Upper lobe of left lung (tissue), 4 donors: ENCODE data around the gene DOCK8.

ENCODE experiments used
- POLR2A ChIP-seq, 4 donors: fragments of 450-650 bp; IDR thresholded peaks; one replicate each; pipeline ENCODE4 v1.5.1; 2016 to 2017; ENCODE audit warnings: antibody characterized with exemption in 4 of 4, mild to moderate bottlenecking in 2 of 4
- TF ChIP-seq, protein P1 (sequence below), 6 experiments: fragments of 450-650 bp in 4 of 6; fragments of 200-600 bp in 2 of 6; sonication (generic) in 2 of 6; IDR thresholded peaks; one replicate each; pipeline ENCODE4 v1.5.1; 2016 to 2019; ENCODE audit warnings: antibody characterized with exemption in 6 of 6

DNA sequence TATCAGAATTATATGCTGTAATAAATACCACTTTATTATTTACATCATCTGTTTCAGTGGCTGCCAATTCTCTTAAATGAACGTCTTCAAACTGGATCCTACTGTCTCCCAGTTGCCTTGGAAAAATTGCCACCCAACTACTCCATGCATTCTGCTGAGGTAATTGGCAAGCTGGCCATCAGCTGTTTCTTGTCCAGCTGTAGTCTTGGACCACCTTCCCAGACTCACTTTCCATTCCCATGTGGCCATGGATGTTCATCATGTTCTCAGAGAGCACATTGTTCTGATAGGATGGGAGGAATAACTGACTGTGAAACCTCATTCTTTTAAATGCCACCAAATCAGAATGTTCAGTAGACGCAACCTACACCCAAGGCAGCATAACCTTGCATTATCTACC lies 157.5 kb downstream of the DOCK8 start:
- TF ChIP-seq, protein P1, sequence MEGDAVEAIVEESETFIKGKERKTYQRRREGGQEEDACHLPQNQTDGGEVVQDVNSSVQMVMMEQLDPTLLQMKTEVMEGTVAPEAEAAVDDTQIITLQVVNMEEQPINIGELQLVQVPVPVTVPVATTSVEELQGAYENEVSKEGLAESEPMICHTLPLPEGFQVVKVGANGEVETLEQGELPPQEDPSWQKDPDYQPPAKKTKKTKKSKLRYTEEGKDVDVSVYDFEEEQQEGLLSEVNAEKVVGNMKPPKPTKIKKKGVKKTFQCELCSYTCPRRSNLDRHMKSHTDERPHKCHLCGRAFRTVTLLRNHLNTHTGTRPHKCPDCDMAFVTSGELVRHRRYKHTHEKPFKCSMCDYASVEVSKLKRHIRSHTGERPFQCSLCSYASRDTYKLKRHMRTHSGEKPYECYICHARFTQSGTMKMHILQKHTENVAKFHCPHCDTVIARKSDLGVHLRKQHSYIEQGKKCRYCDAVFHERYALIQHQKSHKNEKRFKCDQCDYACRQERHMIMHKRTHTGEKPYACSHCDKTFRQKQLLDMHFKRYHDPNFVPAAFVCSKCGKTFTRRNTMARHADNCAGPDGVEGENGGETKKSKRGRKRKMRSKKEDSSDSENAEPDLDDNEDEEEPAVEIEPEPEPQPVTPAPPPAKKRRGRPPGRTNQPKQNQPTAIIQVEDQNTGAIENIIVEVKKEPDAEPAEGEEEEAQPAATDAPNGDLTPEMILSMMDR (IDR thresholded peaks at IDR 0.05) = no peak
- TF ChIP-seq POLR2A (IDR thresholded peaks at IDR 0.05) = no peak
